GM06990 (cell line): ENCODE data around the gene WNT10A.
"Not testable (repeated sequence)": the region's sequence is repeated elsewhere in the genome, so short reads cannot be mapped to it uniquely, and the experiment has no call there.

Source experiments
- DNase-seq: peaks from one replicate; pipeline ENCODE4 v3.0.0-alpha.2; 2011; ENCODE audit not compliant: insufficient read length; ENCODE audit errors: extremely low read depth
- H3K27me3 ChIP-seq: replicated peaks from 2 replicates; pipeline ENCODE4 v1.6.0; 2011; ENCODE audit warnings: low read length; ENCODE audit not compliant: control insufficient read depth, insufficient read depth
- H3K36me3 ChIP-seq: 2 replicates; pipeline ENCODE4 v1.5.1; 2011; ENCODE audit warnings: low read length; ENCODE audit not compliant: control insufficient read depth, insufficient read depth
- H3K4me3 ChIP-seq: replicated peaks from 2 replicates; pipeline ENCODE4 v1.5.1; 2011; ENCODE audit warnings: low read depth, mild to moderate bottlenecking, control low read depth, low read length
- TF ChIP-seq, protein P1 (sequence below): IDR thresholded peaks from 2 replicates; pipeline ENCODE4 v1.5.1; 2011; ENCODE audit warnings: low read length, control low read depth, mild to moderate bottlenecking, inconsistent platforms; ENCODE audit not compliant: insufficient read depth, poor library complexity, severe bottlenecking

Gene WNT10A

DNA sequence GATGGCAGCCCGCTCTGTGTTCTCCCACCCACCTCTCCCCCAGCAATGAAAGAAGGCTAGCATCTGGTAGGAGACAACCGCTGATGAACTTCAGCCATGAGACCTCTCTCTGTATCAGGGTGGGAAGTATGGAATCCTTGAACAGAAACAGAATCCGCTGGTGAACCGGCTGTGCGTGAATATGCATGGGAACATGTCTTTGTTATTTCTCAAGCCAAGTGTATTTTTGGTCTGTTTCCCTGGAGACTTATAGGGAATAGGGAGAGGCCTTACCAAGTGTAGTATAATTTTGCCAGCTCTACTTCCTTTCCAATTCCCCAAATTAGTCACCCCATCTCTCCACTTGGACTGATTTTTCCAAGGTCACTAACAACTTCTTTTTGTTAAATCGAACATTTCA, 30.1 kb downstream of the WNT10A start:
- no peak overlapping the region for H3K4me3 ChIP-seq
- TF ChIP-seq, protein P1, sequence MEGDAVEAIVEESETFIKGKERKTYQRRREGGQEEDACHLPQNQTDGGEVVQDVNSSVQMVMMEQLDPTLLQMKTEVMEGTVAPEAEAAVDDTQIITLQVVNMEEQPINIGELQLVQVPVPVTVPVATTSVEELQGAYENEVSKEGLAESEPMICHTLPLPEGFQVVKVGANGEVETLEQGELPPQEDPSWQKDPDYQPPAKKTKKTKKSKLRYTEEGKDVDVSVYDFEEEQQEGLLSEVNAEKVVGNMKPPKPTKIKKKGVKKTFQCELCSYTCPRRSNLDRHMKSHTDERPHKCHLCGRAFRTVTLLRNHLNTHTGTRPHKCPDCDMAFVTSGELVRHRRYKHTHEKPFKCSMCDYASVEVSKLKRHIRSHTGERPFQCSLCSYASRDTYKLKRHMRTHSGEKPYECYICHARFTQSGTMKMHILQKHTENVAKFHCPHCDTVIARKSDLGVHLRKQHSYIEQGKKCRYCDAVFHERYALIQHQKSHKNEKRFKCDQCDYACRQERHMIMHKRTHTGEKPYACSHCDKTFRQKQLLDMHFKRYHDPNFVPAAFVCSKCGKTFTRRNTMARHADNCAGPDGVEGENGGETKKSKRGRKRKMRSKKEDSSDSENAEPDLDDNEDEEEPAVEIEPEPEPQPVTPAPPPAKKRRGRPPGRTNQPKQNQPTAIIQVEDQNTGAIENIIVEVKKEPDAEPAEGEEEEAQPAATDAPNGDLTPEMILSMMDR, result no peak
- DNase-seq, result no peak
- no peaks in the 10 kb centered on the region for H3K27me3 ChIP-seq
- no peaks in the 10 kb centered on the region for H3K36me3 ChIP-seq

DNA sequence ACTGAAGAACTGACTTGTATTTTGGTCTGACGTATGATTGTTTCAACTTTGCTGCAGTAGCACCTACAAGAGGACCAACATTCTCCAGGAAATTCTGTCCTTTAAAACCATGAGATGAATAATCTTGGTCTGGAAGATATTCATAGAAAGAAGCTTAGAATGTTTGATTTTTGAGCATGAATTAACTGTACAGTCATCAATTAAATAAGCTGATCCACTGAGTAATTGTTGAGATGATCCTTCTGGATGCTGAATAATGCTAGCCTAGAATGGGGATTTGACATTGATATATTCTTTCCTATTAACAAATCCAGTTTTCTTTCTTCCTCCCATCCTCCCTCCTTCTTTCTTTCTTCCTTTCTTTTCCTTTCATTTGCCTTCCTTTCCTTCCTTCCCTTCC, 39.9 kb downstream of the WNT10A start:
- no peak for DNase-seq
- TF ChIP-seq, protein P1, result no peak
- no peak overlapping the region for H3K4me3 ChIP-seq

DNA sequence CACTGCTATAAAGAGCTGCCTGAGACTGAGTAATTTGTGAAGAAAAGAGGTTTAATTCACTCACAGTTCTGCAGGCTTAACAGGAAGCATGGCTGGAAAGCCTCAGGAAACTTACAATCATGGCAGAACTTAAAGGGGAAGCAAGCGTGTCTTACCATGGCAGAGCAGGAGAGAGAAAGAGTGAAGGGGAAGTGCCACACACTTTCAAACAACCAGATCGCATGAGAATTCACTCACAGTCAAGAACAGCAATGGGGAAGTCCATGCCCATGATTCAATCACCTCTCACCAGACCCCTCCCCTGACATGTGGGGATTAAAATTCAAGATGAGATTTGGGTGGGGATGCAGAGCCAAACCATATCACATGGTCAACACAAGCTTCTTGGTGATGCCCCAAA, 44.1 kb downstream of the WNT10A start:
- TF ChIP-seq, protein P1, result no peak
- no peak for DNase-seq
- Histone ChIP-seq H3K36me3 (no peaks in the 10 kb centered on the region), H3K27me3 (no peaks in the 10 kb centered on the region), H3K4me3 (no peak overlapping the region)

More for the DNA sequence above, 39.9 kb downstream of the WNT10A start:
- Histone ChIP-seq H3K27me3 (no peaks in the 10 kb centered on the region), H3K36me3 (no peaks in the 10 kb centered on the region)

DNA sequence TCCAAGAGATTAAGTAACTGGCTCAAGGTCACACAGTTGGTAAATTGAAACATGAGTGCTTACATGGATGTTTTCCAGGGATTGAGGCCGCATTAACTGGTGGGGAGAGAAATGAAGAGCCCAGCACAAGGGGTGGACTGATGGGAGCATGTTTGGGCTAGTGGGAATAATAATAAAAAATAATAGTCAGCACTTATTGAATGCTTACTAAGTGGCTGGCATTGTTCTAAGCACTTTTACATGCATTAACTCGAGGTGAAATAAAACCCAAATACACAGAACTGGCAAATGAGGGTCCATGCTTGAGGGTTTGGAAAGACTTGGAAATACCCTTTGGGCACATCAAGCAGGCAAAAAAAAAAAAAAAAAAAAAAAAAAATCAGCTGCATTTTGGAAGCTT, 44.8 kb downstream of the WNT10A start:
- DNase-seq, result no peak
- H3K36me3 ChIP-seq, result no peaks in the 10 kb centered on the region
- TF ChIP-seq, protein P1, result no peak
- H3K27me3 ChIP-seq, result no peaks in the 10 kb centered on the region
- H3K4me3 ChIP-seq, result no peak overlapping the region

DNA sequence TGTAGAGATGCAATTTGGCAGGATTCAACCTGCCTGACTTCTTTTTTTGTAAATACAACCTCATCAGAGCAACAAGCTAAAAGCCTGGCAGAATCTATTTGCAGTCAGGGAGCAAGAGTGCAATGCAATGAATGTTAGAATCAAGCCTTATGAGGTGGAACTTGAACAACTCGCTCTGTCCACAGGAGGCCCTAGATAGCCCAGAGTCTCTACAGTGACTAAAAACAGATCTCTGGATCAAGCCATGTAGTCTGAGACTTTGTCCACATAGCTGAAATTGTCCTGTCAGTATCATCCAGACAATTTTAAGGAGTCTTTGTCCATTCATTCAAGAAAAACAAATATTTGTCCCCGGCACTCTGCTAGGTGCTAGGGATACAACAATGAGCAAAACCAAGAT, 46.8 kb downstream of the WNT10A start:
- TF ChIP-seq, protein P1, result no peak
- DNase-seq, result no peak
- Histone ChIP-seq H3K4me3 (no peak overlapping the region), H3K36me3 (no peaks in the 10 kb centered on the region), H3K27me3 (no peaks in the 10 kb centered on the region)

DNA sequence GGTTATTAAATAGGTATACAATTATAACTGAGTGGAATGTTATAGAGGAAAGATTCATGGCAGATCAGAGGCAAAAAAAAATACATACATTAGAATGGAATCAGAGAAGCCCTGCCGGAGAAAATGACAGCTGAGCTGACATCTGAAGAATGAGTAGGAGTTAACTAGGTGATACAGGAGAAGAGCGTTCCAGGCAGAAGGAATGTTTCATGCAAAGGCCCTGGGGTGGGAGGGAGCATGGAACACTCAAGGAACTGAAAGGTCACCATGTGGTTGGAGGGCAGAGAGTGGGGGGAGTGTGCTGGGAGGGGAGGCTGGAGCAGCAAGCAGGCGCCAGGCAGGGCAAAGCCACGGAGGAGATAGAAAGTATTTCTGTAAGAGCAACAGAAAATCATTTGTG, 47.2 kb downstream of the WNT10A start:
- Histone ChIP-seq H3K27me3 (no peaks in the 10 kb centered on the region; the same call in 1 of the 2 replicates), H3K36me3 (no peaks in the 10 kb centered on the region), H3K4me3 (no peak overlapping the region)
- DNase-seq, result no peak
- TF ChIP-seq, protein P1, result no peak

DNA sequence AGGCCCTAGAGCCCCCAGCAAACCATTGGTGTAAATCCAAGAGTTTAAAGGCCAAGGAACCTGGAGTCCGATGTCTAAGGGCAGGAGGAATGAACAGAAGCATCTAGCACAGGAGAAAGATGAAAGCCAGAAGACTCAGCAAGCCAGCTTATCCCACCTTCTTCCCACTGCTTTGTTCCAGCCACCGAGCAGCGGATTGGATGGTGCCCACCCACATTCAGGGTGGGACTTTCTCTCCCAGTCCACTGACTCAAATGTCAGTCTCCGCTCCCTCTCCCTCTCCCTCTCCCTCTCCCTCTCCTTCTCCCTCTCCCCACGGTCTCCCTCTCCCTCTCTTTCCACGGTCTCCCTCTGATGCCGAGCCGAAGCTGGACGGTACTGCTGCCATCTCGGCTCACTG, 49.8 kb downstream of the WNT10A start:
- not testable (repeated sequence) for H3K4me3 ChIP-seq, H3K27me3 ChIP-seq, DNase-seq, H3K36me3 ChIP-seq

DNA sequence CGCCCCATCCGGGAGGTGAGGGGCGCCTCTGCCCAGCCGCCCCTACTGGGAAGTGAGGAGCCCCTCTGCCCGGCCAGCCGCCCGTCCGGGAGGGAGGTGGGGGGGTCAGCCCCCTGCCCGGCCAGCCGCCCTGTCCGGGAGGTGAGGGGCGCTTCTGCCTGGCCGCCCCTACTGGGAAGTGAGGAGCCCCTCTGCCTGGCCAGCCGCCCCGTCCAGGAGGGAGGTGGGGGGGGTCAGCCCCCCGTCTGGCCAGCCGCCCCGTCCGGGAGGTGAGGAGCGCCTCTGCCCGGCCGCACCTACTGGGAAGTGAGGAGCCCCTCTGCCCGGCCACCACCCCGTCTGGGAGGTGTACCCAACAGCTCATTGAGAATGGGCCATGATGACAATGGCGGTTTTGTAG, 51.1 kb downstream of the WNT10A start:
- H3K4me3 ChIP-seq, H3K36me3 ChIP-seq, DNase-seq, H3K27me3 ChIP-seq: not testable (repeated sequence)
